Measurements from ENCODE around the gene VENTX.
"Not testable (repeated sequence)": the region's sequence is repeated elsewhere in the genome, so short reads cannot be mapped to it uniquely, and the experiment has no call there.

VENTX gene

DNA sequence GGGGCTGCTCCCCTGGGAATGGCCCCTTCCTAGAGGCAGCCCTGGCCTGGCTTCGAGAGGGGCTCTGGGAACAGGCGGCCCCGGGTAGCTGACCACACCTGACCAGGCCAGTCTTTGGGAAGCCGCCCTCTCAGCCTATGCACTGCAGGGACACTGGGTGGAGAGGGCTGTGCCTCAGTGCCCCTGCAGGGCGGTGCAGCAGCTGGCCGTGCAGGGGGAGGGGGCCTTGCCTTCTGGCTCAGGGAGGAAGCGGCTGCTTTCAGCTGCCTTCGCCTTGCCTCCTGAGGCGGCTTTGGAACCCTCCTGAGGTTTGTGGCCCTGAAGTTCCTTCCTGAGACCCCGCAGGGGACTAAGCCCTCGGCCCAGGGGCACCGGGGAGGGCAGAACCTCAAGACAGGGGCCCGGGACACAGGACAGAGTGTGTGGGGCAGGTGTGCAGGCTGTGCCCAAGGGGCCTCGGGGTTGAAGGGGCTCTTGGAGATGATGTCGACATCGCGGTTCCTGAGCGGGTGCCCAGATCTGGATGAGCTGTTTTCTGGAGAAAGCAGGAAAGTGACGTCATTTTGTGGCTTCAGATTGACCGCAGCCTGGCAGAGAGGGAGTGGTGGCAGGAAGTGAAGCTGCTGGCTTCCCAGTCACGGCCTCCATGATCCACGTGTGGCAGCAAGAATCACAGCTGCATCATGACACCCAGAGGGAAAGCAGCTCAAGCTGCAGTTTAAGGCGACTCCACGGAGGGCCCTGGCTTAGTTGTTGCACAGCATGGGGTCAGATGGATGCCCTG, 21.4 kb downstream of the VENTX start:
- DNase-seq: no peak

DNA sequence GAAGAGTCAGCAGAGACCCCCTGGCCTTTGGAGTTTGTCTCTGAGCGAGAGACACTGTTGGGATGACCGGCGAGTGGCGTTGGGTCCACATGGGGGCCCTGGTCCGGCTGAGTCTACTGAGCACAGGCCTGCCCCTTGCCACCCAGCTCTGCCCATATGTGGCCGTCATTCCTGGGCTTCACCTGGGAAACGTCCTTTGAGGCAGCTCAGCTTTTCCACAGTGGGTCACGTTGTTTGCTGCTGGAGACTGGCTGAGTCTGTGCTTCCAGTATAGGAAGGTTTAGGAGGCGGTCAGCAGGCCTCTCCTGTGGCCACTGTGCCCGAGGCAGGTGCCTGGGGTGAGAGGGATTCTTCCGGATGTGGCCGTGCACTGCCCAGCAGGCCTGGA, 21.9 kb downstream of the VENTX start:
- no peak for DNase-seq

DNA sequence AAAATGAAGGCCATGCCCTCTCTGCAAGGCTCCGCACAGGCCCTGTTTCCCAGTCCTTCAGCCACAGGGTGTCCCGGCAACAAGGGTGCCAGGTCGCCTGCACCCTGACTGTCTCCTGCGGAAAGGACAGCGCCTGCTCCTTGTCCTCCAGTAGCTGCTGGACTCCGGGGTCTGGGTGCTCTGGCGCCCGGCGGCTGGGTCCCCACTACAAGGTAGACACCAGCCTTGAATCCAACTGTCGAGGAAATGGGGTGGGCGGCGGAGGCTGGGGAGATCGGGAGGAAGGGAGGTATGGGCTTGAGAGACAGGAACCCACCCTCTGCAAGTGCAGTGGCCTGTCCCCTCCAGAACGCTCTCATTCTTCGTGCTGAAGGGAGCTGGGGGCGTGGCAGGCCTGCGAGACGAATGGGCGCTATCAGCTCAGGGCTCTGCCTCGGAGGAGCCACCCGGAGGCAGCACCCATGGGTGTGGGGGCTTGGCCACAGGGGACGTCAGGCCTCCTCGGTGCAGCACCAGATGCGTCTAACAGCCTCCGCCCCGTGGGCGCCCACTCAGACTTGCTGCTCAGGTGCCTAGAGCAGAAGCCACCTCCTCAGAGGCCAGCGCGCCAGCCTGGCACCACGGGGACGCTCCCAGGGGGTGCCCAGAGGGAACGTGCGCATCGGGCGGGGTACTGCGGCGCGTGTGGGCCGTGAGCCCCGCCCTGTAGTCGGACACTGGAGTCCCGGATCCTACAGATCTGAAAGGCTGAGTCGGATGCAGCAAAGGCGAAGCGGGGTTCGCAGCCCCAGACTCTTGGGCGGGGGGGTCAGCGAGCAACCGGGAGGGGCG, 23.5 kb downstream of the VENTX start:
- no peak for DNase-seq

DNA sequence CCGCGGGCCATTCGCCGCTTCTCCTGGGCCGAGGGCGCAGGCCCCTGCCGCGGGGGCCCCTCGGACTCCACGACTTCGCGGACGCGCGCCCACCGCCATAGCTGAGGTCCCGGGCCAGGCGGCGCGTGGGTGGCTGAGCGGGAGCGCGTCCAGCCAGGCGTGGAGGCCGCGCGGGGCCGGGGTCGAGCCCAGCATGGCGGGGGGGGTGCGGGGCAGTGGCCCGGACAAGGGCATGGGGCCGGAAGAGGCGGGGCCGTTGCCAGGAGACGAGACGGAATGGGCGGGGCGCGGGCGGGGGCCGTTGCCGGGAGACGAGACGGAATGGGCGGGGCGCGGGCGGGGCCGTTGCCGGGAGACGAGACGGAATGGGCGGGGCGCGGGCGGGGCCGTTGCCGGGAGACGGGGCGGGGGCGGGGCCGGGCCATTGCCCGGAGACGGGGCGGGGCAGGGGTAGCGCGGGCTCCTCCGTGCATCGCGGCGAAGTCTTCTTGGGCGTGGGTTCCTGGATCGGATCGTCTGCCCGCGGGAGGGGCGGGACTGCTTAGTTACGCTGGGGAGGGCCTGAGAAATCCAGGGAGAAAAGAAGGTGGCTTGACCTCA, 24.2 kb downstream of the VENTX start:
- no peak for DNase-seq

DNA sequence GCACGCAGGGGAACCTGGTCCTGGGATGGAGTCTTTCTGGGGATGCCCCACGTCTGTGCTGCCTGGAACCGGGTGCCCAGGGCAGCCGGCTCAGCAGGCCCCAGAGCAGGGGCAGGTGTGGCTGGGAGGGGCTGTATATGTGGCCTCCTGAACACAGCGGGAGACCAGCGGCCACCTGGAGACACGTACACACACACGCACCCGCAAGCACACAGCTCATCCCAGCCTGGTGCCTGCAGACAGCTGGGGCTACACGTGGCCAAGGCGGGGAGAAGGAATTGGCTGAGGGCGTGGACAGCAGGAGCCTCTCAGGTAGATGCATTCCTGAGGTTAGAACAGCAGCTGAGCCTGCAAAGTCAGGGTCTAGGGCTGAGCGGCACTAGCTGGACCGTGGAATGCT, 25.0 kb downstream of the VENTX start:
- no peak for DNase-seq

DNA sequence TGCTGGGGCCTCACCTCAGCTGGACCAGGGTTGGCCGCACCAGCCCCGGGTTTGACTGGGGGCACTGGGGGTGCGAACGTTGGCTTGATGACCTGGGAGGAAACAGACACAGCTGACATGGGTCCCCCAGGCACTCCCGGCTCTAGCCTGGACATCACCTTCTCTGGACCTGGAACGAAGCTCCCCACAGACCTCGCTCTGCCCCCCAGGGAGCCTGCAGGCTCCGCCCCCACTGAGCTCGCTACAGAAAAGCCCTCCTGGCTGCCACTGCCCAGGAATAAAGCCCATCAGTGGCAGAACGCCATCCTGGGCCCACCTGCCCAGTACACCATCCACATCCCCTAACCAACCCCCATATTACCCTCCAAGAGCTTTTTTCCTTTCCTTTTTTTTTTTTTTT, 26.0 kb downstream of the VENTX start:
- DNase-seq: no peak

DNA sequence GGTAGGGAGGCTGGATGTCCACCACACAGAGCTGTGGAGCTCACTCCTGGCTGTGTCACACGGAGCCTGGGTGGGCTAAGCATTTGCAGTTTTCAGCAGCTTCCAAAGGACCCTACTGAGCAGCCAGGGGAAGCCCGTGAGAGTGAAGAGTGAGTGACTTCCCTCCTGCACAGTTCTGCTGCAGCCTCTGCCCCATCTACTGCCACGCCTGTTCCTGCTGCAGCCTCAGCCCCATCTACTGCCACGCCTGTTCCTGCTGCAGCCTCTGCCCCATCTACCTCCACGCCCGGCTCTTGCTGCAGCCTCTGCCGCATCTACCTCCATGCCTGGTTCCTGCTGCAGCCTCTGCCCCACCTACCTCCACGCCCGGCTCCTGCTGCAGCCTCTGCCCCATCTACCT, 26.8 kb downstream of the VENTX start:
- no peak for DNase-seq

DNA sequence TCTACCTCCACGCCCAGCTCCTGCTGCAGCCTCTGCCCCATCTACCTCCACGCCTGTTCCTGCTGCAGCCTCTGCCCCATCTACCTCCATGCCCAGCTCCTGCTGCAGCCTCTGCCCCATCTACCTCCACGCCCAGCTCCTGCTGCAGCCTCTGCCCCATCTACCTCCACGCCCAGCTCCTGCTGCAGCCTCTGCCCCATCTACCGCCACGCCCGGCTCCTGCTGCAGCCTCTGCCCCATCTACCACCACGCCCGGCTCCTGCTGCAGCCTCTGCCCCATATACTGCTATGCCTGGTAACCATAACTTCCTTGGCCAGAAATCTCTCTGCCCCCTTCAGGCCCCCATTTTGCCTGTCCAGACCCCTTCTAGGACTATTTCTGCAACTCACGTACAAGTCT, 27.4 kb downstream of the VENTX start:
- DNase-seq: not testable (repeated sequence)

DNA sequence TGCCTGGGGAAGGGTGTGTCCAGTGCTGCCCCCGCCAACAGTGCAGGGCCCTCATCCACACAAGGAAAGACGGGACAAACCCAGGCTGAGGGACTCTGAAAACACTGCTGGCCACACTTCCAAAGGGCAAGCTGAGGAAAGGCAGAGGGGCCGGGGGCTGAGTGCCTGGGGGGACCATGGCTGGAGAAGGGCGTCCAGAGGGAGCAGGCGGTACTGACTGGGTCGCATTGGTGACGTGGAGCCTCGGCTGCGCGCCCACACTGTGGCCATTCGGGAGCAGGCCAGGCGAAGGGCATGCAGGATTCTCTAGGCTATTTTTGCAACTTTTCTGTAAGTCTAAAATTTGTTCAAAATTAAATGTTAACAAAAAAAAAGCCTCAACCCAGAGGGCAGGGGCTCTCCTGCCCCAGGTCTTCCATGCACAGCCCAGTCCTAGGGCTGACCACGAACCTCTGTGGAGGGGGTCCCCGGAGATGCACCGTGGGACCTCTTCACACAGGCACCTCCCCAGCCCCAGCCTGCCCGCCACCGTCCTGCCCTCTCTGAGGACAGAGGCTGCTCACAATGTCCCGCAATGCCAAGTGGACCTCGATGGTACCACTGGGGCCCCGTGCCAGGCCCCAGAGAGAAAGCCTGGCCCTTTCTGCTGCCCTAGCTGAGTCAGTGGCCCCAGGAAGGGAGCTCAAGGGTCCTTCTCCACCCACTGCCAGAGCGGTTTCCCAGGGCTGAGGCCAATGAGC, 28.6 kb downstream of the VENTX start:
- no peak for DNase-seq

DNA sequence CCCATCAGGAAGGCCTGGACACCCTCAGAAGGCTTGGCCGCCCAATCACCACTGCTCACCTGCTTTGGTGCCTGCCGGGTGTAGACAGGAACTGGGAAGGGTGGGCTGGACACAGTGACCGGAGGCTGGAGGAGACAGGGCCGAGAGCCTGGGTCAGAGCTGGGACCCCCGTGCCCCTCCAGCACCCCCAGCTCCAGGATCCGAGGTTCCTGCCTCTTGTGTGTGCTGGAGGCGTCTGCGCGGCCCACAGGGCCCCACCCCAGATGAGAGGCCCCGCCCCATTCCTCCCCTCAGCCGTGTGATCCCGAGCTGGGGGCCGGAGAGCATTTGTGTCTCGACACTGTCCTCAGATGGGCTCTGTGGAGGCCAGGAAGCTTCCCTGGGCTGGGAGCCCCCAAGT, 29.6 kb downstream of the VENTX start:
- no peak for DNase-seq

DNA sequence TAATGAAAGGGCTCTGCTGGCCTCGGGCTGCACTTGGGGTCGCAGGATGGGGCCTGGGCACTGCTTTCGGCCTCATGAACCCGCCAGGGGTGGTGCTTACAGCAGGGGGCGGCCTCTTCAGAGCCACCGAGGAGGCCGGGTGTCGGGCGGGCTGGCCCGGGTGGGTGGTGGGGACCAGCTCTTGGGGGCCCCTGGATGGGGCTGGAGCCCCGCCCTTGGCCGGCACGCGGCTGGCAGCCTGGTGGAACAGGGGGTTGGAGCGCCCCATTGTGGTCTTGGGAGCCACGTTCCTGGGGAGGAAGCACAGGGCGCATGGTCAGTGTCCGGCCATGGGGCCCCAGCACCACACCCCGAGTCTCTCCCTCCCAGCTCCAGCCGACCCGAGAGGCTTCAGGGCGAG, 30.2 kb downstream of the VENTX start:
- DNase-seq: no peak

DNA sequence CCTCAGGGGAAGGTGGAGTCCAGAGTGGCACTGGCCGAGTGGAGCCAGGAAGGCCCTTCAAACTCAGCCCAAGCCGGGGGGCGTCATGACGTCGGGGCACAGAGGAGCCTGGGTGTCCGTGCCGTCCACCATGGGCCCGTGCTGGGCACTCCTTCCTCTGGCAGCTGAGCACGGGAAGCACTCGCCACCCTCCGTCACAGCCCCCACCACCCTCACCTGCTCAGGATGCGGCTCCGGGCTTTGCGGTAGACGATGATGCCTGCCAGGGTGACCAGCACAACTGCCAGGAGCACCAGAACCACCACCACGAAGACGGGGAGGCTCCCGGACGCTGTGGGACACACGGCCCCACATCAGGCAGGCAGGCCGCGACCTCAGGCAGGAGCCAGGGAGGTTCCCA, 30.9 kb downstream of the VENTX start:
- DNase-seq: no peak

DNA sequence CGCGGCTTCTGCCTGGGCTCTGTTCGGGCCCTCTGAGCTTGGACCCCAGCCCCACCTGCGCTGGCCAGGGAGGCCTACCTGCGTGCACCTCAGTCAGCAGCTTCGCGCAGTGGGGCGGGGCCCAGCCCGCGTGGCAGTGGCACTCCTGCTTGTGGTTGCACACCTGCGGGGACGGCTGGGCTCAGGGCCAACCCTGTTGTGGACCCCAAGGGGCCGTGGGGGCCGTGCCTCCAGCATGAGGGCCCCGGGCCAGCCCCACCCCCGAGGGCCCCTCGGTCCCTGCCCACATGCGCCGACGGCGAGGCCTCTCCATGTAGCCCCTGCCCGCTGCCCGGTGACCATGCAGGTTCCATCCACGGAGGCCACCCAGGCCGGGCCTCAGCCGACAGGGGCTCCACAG, 31.7 kb downstream of the VENTX start:
- DNase-seq: no peak

DNA sequence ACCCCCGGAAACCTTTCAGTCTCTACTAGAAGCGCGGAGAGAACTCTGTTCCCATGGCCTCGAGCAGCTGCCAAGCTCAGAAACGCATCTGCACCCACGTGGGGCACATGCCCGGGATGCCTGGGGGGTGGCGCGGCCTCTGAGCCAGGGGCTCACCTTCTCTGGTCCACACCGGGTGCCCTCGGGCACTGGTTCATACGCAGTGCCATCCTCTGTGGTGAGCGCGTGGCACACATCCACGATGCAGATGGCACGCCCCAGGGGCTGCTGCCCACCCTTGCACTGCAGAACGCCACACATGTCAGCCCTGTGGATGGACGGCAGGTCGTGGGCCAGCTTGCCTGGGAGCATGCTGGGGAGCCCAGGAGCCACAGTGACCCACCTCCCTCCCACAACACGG, 32.5 kb downstream of the VENTX start:
- no peak for DNase-seq

DNA sequence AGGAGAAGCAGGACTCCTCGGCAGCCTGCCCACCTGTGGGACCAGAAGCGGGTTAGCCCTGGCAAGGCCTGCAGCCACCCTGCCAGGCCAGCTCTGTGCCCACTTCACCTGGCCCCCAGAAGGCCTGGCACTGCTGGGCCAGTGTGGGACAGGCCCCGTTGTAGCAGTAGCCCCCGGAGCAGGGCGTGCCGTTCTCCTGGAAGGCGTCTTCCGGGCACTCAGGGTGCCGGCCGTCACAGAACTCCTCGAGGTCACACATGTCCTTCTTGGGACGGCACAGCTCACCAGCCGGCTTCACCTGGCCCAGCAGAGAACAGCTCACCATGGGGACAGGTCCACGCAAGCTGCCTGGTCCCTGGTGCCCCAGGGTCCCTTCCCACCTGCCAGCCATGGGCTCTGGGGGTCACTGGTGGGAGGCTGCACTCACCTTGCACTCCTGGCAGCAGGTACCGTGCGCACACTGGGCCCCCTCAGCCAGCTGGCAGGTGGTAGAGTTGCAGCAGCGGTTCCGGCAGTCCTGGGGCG, 33.2 kb downstream of the VENTX start:
- no peak for DNase-seq

DNA sequence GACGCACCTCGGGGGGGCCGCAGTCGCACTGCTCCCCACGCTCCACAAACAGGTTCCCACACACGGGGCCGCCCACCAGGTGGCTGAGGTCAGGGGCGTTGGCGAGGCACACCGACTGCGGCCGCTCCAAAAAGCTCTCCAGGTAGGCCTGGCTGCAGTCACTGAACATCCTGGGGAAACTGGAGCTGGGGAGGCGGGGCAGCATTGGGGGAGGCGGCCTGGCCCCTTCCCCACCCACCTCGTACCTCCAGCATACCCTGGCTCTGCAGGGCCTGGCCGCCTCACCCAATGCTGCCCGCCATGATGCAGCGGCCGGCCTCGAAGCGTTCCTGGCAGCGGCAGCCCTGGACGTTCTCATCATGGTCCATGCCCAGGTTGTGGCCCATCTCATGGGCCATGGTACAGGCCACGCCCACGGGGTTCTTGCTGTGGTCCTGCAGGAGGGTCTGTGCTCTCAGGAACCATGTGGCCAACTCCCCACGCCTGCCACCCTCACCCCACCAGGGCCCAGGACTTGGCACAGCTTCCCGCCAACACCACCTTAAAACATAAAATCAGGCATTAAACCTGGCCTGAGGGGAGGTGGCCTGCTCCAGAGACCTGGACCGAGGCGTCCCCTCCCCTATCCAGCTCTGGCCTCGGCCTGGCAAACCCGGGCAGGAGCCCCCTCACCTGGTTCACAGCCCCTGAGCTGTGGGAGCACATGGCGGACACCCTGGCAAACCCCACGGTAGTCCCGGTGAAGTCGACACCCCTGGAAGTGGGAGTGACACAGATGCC, 34.1 kb downstream of the VENTX start:
- no peak for DNase-seq

DNA sequence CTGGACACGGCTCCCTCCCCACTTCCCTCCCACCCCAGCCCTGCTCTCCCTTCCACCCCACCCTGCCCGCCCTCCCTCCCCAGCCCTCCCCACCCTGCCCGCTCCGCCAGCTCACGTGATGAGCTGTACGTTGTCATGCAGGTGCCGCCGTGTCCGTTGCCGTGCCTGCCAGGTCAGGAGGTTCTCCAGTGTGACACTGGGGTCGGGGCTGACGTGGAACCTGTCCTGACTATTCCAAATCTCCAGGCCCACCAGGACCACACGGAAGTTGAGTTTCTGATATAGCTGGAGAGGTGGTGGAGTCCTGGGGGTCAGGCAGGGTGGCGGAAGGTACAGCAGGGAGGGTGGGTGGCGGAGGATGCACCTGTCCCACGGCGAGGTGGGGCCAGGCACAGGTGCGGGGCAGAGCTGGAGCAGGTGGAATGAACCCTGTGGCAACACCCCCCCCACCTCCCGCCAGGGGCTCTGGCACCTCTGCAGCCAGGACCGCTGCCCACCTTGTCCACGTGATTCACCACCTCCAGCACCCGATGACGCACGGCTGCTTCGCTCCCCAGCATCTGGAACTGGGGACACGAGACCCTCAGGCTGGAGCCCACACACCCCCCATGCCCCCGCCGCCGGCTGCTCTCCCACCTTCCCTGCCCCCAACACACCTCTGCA, 34.8 kb downstream of the VENTX start:
- no peak for DNase-seq

DNA sequence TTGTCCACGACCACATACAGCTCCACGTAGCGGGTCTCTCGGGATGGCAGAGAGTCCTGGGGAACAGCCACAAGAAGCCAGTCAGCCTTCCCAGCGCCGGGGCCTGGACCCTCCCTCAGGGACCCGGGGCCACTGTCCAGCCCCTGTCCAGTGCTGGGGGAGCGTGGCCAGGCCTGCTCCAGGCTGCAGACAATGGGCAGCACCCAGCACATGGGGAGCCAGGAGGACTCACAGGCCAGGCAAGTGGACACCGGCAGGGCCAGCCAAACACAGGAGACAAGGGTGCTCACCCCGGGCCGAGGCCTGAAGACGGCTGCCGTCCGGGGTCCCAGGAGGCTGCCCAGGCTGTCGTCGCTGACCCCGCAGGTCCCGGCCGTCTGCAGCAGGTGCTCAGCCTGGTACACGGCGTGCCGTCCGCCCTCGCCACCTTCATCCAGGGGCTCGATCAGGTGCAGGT, 35.3 kb downstream of the VENTX start:
- no peak for DNase-seq

DNA sequence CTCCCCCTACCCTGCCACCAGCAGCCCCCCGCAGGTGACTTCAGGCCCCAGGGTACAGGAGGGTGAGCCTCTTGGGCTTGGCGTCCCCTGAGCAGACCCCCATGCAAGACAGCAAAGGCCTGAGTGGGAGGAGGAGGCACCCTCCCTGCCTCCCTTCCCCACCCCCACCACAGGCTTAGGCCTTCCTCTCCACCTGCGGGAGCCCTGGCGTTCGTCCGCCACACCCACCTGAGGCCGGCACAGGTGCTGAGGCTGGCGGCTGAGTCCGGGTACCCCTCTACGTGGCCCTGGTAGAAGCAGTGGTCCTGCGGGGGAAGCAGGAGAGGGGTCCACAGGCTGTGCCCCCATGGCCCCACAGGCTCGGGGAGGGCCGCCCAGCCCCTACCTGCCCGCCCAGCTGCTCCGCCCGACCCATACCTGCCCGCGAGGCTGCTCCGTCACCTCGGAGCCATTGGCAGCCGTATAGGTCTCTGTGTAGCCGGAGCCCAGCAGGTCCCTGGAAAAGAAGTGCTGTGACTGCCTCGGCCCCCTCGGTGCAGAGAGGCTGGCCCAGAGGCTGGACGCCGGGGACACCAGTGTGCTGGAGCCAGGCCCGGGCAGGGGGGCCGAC, 36.0 kb downstream of the VENTX start:
- no peak for DNase-seq

DNA sequence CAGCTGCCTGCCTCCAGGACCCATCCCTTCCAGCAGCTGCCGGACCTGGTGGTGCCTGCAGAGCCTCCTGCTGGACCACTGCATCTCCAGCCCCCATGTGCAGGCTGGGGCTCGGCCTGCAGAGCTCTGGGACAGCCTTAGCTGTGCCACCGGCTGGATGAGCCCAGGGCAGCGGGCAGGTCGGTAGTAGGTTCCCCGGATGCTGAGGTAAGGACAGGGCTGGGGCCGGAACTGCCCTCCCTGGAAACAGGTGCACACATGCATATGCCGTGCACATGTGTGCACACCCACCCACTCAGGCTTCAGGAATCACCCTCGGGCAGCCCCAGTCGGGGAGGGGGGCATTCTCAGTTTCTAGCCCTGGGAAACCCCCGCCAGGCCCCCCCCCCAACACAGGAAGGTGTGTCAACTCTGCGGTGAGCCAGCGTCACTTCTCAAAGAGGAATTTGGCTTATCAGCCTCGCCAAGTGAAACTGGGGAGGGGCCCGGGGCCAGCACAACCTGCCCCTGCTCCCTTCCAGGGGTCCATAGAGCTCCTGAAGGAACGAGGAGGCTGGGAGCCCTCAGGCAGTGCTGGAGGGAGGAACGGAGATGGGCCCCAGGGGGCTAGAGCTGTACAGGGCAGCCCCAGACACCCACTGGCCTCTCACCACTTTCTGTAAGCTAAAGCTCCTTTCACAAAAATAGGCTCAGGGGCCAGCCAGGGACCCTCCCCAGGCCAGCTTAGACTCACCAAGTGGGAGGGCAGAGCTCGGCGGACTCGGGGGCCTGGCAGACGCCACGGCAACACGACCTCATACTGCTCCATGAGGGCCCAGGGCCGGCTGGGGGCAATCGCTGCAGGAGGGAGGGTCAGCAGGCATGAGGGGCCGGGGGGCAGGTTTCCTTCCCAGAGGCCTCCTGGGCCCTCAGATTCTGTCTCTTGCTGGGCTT, 37.4 kb downstream of the VENTX start:
- DNase-seq: no peak
